GM18520 (cell line): ENCODE measurements around the gene BRF1.
"Not testable (repeated sequence)": the region's sequence is repeated elsewhere in the genome, so short reads cannot be mapped to it uniquely, and the experiment has no call there.

Experiments used
- ATAC-seq: cut with Tn5 transposase; IDR thresholded peaks from one replicate; pipeline ENCODE4 v1.9.1; 2021; ENCODE audit not compliant: unreplicated experiment

BRF1 gene

GRCh38 chr14:105316968-105317510 lies 16.2 kb upstream of the BRF1 start:
- no peak for ATAC-seq

GRCh38 chr14:105316577-105316941 lies 15.8 kb upstream of the BRF1 start:
- ATAC-seq, result no peak

GRCh38 chr14:105315941-105316576 lies 15.3 kb upstream of the BRF1 start:
- no peak for ATAC-seq

- peak; percentile 3 for ATAC-seq
Measured at GRCh38 chr14:105315211-105315721, 14.5 kb upstream of the BRF1 start.

GRCh38 chr14:105314287-105315200 lies 13.7 kb upstream of the BRF1 start, which contains the start of gene PACS2:
PACS2 (plus strand) TSS chr14:105314748; CDS start chr14:105314919, 171 bp downstream.
- ATAC-seq, result peak; percentile 61

- ATAC-seq, result peak; percentile 5
Measured at GRCh38 chr14:105313381-105314286, 12.8 kb upstream of the BRF1 start.

GRCh38 chr14:105312973-105313372 lies 12.2 kb upstream of the BRF1 start:
- no peak for ATAC-seq

GRCh38 chr14:105311838-105312237 lies 11.0 kb upstream of the BRF1 start:
- ATAC-seq, result no peak

- no peak for ATAC-seq
Measured at GRCh38 chr14:105309371-105309770, 8.6 kb upstream of the BRF1 start.

GRCh38 chr14:105307052-105307727 lies 6.4 kb upstream of the BRF1 start:
- ATAC-seq, result no peak

- no peak for ATAC-seq
Measured at GRCh38 chr14:105305791-105306190, 5.0 kb upstream of the BRF1 start.

- ATAC-seq, result no peak
Measured at GRCh38 chr14:105305345-105305744, 4.5 kb upstream of the BRF1 start.

GRCh38 chr14:105304565-105304964 lies 3.8 kb upstream of the BRF1 start:
- no peak for ATAC-seq

- ATAC-seq, result no peak
Measured at GRCh38 chr14:105303949-105304348, 3.1 kb upstream of the BRF1 start.

- ATAC-seq, result not testable (repeated sequence)
Measured at GRCh38 chr14:105301915-105302249, 1.1 kb upstream of the BRF1 start.

- peak; percentile 30 for ATAC-seq
Measured at GRCh38 chr14:105301103-105301914, 508 bp upstream of the BRF1 start.

GRCh38 chr14:105299654-105300541 lies 903 bp downstream of the BRF1 start:
- no peak for ATAC-seq

GRCh38 chr14:105297311-105297710 lies 3.5 kb downstream of the BRF1 start:
- not testable (repeated sequence) for ATAC-seq
